Measurements from ENCODE around the gene SLC27A3.

Gene SLC27A3

DNA sequence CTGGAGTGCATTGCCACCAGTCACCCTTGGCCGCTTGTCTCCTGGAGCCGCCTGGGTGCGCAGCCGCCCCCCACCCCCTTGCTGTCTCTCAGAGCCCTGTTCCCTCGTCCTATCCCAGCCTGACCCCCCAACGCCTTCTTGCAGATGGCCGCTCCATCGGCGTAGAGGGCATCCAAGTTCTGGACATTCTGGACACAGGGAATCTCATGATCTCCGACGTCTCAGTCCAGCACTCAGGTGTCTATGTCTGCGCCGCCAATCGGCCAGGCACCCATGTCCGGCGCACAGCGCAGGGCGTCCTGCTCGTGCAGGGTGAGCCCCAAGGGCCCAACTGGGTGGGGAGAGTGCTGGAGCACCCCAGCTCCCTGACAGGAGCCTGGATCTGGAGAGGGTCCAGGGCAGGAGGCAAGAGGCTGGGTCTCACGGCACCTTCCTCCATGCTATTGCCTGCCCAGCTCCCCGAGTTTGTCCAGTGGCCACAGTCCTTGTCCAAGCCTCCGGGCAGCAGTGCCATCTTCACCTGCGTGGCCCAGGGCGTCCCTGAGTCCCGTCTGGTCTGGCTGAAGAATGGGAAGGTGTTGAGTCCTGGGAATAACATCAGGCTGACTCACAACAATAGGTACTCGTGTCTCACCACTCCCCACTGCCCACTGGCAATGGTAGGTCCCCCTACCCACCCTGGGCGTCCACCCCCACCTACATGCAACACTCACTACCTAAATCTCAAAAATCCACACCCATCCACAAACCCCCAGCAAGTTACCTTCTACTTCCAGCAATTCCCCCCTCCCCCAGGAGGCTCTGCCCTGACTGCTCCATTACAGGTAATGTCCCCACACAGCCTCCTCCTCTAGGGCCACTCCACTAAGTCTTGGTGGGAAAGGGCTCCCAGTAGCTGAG is 24.6 kb downstream of the SLC27A3 start:
- no peak for DNase-seq (ENCODE audit: low read depth in 2 of 2)

DNA sequence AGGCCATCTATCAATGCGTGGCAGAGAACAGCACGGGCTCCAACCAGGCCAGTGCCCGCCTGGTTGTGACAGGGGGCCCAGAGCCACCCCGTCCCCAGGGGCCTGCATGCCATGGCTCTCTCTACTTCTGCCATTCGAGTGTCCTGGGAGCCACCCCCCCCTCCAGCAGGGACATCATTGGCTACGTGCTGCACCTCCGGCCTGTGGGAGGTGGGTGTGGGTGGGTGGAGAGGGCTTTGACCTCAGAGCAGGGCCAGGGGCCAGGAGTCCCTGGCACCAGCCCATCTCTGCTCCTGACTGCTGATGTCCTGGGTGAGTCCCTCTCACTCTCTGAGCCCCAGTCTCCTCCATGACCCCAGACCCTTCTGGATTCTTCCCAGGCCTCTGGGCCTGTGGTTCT is 25.3 kb downstream of the SLC27A3 start:
- DNase-seq (ENCODE audit: low read depth in 2 of 2) = no peak

DNA sequence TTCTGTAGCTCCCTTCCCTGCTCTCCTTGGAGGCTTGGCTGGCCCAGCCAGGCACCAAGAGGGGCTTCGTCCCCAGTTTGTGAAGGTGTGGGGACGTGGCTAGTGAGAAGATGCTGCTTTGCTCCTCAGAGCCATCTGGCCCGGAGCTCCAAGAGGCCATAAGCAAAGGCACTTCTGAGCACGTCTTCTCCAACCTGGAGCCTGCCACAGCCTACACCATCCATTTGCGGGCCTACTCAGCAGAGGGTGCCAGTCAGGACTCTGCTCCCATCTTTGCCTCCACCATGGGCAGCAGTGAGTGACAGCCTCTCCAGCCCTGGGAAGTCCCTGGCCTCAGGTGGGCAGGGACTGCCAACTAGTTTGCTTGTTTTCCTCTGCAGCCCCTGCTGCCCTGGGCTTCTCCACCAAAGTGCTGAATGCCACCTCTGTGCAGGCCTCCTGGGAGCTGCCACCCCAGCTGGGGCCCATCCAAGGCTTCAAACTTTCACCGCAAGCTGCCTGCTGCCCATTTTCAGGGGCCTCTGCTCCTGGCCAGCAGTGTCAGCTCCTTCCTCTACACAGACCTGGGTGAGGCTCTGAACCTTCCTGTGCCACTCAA is 25.9 kb downstream of the SLC27A3 start:
- no peak for DNase-seq (ENCODE audit: low read depth in 2 of 2)

DNA sequence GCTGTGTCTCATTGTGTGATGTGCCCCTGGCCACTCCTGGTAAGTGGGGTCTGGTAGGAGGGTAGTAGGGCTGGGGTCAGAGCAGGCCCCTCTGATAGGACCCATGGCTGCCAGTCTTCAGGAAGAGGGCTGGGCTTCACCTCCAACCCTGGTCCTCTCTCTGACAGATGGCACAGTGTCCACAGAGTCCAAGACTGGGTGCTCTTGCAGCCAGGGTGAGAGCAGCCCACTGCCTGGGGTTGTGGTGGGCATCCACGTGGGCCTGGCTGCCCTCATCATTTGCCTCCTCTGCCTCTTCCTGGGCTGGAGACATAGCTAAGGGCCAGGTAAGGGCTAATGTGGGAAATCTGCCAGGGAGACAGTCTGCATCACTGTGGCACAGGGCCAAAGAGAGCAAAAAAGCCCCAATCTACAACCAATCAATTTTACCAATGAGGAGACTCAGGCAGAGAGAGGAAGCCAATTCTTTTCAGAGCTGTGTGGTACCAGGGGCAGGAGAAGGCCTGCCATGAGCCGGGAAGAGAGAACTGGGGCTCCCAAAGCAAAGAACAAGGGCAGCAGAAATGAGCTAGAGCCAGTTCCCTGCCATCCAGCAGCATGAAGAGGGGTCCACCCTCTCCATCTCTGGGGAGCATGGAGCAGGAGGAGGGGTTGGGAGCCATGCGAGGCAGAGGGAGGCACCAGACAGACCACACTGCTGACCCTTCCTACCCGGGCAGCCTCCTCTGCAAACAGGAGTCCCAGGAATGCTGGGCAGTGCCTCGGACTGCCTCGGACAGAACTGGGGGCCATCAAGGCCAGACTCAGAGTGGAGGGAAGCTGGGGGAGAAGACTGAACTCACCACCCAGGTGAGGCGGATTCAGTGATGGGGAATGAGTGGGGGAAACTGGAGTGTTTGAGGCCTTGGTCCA is 26.8 kb downstream of the SLC27A3 start:
- no peak for DNase-seq (ENCODE audit: low read depth in 2 of 2)

DNA sequence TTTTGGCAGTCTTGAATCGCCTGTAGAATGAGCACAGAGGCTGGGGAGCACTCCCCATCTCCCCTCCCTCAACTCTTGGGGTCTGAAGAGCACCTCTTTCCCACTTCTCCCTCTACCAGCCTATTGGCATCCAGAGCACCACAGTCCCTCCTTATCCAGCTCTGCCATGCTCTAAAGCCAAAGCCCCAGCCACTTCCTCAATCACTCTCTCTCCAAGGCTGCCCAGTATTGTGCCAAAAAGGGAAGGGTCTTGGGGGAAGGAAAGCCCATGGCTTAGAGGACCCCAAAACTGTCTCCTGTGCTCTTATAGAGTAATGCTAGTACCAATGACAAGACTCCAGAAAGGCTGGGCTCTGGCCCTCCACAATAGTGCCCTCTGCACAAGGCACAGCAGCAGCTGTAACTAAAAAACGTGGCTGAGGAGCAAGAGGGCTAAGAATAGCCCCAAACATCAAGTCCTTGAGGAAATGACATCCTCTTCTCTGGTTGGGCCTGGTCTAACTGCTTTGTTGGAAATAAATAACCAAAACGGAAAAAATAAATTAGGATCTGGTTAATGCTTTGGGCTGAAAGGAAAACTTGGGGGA is 28.4 kb downstream of the SLC27A3 start:
- no peak for DNase-seq (ENCODE audit: low read depth in 2 of 2)

DNA sequence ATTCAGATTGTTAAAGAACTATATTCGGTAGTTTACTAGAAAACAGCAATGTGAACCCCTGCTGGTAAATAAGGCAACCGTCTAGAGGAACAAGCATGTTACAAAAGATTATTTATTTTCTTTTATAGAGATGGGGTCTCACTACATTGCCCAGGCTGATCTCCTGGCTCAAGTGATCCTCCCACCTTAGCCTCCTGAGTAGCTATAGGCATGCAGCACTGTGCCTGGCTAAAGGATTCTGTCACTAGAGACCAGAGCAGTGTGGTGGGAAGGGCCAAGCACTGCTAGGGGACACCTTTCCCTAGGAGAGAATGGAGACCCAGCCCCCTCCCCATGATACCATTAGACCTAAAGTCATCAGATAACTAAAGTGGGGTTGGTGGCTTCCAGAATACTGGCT is 28.9 kb downstream of the SLC27A3 start:
- DNase-seq (ENCODE audit: low read depth in 2 of 2) = no peak

DNA sequence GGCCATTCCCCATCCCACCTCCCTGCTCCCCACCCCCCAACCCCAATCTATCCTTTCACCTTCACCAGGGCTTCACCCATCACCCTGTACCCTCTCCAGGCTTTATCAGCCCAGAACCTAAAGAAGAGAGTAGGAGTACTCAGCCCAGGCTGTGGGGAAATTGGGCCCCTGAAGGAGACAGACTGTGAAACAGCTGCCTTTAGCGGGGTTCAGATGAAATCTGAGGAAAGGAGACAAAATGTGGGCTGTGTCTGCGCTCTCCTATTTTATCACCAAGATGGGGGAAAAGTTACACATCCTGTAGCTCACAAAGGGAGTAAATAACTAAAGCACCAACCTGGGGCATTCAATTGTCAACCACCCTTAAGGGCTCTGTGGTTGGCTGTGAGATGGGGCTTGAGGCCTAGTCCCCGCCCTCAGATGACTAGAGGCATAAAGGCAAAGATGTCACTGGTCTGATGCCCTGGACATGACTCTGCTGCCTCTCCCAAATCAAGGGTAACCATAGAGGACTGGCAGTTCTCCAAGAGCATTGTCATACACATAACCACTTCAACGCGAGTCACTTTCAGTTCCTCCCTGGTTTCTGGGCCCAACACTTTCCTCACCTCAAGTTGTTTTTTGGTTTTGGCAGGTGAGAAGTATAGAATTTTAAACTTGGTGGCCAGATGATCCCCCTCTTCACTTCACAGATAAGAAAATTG is 30.0 kb downstream of the SLC27A3 start:
- DNase-seq (ENCODE audit: low read depth in 2 of 2) = peak; percentile 64 to 73

DNA sequence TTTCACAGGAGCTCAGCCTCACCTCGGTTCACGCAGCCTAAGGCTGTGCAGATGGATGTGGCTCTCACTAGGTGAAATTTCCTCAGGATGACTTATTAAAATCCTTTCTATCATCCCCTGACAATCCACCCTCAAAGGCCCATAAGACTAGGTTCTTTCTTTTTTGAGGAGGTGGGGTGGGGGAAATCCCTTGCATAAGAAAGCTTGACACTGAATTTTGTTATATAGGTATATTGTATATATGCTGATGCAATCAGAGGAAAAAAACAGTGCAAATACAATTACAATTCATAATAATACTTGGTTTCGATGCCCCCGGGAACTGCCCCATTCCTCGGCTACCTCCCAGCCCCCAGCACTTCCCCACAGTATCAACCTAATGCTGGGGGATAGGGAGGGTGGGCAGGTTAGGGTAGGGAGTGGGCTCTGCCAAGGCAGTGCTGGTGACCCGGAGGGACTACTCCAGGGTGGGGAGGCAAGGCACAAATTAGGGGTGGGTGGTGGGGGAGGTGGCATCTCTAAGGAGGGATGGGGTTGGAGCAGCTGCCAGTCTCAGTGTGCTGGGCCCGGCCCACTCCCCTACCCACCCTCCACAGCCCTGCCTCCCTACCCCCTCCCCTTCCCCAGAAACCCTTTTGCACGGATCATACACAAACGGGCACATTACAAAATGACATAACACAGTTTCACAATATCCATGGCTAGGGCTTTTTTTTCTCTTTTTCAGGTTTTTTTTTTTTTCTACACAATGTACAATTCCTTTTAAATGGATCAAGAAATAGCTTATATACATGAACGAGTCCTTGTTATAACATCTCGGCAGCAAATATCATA is 30.9 kb downstream of the SLC27A3 start:
- no peak for DNase-seq (ENCODE audit: low read depth in 2 of 2)

DNA sequence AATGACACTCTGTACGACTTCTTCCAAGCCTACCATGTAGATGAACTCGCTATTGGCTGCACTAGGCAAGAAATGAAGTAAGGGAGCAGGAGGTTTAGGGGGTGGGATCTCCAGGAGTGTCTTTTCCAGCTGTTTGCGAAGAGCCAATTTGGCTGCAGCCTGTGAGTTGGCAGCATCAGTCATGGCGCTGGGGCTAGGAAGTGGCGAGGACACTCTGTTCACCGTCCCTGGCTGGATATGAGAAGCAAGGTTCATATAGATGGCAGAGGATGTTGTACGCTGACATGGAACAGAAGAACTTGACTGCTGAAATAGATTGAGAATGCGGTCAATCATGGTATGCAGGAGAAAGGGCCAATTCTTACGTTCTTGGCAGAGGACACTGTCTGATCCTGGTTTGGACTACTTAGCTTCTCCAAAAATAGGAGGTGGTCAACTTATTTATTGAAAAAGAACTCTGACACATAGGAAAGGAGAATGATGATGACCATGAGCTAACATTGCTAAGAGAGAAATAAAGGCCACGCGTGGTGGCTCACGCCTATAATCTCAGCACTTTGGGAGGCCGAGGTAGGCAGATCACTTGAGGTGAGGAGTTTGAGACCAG is 41.2 kb downstream of the SLC27A3 start:
- DNase-seq (ENCODE audit: low read depth in 2 of 2) = no peak

DNA sequence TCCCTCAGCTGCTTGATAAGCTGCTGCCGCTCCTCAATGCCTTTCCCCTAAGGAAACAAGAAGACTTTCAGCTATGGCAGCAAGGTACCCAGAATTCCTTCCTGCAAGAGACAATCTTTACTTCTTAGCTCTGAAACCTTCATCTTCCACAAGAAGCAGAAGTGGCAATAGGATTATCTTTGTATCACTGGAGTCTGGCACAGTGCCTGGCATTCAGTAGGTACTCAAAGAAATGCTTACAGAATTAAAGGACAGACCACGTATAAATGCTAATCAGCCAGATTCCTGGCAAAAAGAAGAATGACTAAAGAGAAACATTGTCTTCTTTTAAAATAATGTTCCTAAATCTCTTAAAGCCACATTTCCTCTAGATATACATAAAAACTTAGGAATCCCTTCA is 43.7 kb downstream of the SLC27A3 start:
- DNase-seq (ENCODE audit: low read depth in 2 of 2) = no peak

DNA sequence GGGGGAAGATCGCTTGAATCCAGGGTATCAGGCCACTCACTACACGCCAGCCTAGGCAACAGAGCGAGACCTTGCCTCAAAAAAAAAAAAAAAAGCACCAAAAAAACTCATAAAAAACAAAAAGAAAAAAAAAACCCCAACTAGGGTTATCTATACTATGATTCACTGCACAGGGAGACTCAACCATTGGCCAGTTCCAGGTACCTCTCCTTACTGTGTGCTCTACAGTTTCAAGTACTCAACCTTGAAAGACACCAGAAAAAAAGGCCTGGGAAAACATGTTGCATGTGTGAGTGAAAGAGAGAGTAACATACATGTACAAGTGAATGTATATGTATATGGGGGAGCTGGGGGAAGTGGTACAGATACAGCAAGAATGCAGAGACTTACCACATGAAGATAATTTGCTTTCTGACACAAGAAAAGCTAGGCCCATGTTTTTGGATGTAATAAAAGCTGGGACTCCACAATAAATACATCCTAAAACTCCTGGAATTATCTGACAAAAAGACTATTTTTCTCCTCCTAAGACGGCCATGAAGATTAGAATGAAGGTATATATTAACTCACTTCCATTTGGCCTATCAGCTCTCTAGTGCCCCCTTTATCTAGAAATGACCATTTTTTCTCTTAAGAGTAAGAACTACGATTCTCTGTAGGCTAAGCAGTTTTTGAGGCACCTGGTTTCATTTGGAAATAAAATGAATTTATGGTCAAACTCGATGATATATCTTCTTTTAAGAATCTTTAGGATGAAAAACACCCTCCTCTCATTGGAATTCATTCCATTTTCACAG is 52.2 kb downstream of the SLC27A3 start:
- DNase-seq (ENCODE audit: low read depth in 2 of 2) = no peak
